Esophagus squamous epithelium (tissue), 4 donors: ENCODE results near the gene SNRNP25.
"Not testable (repeated sequence)": the region's sequence is repeated elsewhere in the genome, so short reads cannot be mapped to it uniquely, and the experiment has no call there.

Experiments used
- POLR2A ChIP-seq, 4 donors: fragments of 450-650 bp; IDR thresholded peaks; one replicate each; pipeline ENCODE4 v1.6.1; 2017; ENCODE audit warnings: antibody characterized with exemption in 4 of 4, mild to moderate bottlenecking in 4 of 4, moderate library complexity in 3 of 4
- TF ChIP-seq, protein P1 (sequence below), 6 experiments: fragments of 450-650 bp in 4 of 6; fragments of 200-600 bp in 2 of 6; sonication (generic) in 2 of 6; IDR thresholded peaks; one replicate each; pipeline ENCODE4 v1.5.1; 2016 to 2019; ENCODE audit warnings: antibody characterized with exemption in 6 of 6, mild to moderate bottlenecking in 4 of 6, moderate library complexity in 4 of 6

DNA sequence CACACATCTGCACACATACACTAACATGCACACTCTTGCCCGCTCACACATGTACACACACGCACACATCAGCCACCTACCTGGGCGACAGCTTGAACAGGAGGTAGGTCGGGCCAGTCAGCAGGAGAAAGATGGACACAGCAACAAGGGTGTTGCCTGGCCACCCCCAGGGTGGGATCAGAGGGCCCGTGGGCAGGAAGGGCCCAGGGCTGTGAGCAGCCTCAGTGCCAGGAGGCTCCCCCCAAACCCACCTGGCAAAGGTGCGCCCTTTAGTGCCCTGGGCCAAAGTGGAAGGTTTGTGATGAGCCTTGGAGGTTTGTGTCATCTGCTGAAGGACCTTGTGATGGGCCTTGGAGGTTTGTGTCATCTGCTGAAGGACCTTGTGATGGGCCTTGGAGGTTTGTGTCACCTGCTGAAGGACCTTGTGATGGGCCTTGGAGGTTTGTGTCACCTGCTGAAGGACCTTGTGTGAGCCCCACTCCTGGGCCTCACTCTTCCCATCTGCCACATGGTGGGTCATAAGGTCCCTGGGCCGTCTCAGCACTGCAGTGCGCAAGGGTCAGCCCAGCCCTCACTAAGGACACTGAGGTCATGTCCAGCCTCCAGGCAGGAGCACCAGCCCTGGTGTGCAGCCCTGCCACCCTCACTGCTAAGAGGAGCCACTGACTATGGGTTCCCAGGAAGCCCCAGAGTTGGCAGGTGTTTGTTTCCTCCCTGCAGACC is 20.3 kb upstream of the SNRNP25 start:
- TF ChIP-seq, protein P1, sequence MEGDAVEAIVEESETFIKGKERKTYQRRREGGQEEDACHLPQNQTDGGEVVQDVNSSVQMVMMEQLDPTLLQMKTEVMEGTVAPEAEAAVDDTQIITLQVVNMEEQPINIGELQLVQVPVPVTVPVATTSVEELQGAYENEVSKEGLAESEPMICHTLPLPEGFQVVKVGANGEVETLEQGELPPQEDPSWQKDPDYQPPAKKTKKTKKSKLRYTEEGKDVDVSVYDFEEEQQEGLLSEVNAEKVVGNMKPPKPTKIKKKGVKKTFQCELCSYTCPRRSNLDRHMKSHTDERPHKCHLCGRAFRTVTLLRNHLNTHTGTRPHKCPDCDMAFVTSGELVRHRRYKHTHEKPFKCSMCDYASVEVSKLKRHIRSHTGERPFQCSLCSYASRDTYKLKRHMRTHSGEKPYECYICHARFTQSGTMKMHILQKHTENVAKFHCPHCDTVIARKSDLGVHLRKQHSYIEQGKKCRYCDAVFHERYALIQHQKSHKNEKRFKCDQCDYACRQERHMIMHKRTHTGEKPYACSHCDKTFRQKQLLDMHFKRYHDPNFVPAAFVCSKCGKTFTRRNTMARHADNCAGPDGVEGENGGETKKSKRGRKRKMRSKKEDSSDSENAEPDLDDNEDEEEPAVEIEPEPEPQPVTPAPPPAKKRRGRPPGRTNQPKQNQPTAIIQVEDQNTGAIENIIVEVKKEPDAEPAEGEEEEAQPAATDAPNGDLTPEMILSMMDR (IDR thresholded peaks at IDR 0.05): not testable (repeated sequence)
- not testable (repeated sequence) for TF ChIP-seq POLR2A (IDR thresholded peaks at IDR 0.05)
